GM13977 (cell line): ENCODE results near the gene KDR.

ENCODE experiments used
- DNase-seq: peaks from one replicate; pipeline ENCODE4 v3.0.0; 2012; ENCODE audit warnings: low spot score
- CTCF ChIP-seq: IDR thresholded peaks from 2 replicates; pipeline ENCODE4 v1.5.1; 2012; ENCODE audit warnings: mild to moderate bottlenecking, control low read depth; ENCODE audit not compliant: insufficient read depth; ENCODE audit errors: extremely low read depth, missing control alignments
- in situ Hi-C: fragments of 300-500 bp; cut with MboI; formaldehyde crosslinking; loops from one replicate; pipeline ENCODE4 v1.12.0; 2022; ENCODE audit warnings: low sequenced_read_pairs, low pct_unique_long_range_greater_than_20kb, mixed read lengths, inconsistent platforms; ENCODE audit not compliant: unreplicated experiment

The KDR gene

DNA sequence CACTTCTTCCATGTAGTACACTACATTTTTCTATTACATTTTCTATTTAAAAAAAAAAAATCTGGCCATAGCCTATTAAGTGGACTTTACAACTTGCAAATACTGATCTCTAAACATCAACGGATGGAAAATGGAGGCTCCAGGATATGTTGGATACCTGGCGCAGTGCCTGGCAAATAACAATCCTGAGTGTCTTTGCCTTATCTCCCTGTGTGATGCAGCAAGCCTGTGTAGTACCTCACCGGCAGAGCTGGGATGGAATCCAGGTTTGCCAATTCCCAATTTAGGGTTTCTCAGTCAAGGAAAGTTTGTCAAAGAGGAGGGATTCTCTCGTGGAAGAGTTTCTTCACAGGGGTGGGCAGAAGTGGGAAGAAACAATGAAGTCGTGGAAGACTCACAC lies 93.2 kb downstream of the KDR start:
- DNase-seq: no peak
- in situ Hi-C loops: no loop called here
- TF ChIP-seq CTCF: no peak

DNA sequence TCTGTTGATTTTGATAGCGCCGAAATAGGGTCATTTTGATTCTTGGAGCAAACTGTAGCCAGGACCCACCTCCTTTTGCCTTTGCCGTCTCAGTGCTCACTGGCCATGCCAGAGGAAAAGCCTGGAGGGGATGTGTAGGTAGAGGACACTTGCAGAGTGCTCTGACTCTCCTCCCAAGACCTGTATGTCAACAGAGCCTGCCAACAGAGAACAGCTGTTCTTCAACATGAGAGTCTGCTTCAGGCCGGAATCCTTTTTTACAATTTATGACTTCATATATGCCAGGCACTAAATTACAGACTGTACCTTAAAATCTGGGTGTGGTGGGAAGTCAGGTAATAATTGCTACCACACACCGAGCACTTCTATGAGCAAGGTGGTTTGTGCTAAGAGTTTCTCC lies 94.2 kb downstream of the KDR start:
- DNase-seq: no peak
- in situ Hi-C loops: no loop called here
- no peak for TF ChIP-seq CTCF

DNA sequence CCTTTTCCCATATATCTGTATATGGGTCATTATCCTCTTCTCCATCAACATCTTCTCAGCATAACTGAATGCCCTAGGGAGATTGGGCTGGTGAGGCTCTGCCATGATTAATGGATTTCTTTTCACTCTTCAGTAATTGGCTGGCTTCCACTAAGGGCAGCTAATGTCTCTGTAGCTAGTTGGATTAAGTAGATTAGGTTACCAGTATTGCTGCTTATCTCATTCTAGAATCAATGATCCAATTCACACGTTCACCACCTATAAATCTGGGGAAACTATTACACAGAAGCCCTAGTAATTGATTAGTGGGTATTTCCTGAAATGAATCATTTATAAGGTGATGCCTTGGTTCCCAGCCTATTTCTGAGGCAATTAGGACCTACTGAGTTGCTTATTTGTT lies 94.8 kb downstream of the KDR start:
- TF ChIP-seq CTCF: no peak
- in situ Hi-C loops: no loop called here
- no peak for DNase-seq

- in situ Hi-C loops: no loop called here
- DNase-seq: no peak
- no peak for TF ChIP-seq CTCF
Observed at GRCh38 chr4:55029821-55030503, 95.4 kb downstream of the KDR start.

DNA sequence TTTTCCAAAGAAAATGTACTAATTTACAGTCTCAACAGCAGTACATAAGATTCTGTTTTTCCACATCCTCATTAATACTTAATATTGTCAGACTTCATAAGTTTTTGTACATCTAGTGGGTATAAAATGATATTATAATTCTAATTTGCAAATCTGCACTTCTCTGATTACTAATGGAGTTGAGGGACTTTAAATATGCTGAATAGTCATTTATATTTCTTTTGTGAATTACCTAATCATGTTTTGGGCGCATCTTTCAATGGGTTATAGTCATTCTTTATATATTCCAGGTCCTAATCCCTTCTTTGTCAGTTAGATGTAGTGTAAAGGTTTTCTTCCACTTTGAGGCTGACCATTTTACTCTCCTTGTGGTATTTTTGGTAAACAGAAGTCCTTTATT lies 96.1 kb downstream of the KDR start:
- in situ Hi-C loops: no loop called here
- no peak for DNase-seq
- no peak for TF ChIP-seq CTCF
